GM21825 (cell line): Measurements from ENCODE around the gene KRT33A.
"Not testable (repeated sequence)": the region's sequence is repeated elsewhere in the genome, so short reads cannot be mapped to it uniquely, and the experiment has no call there.

ENCODE experiments used
- ATAC-seq: cut with Tn5 transposase; IDR thresholded peaks from one replicate; pipeline ENCODE4 v1.9.1; 2021; ENCODE audit warnings: mild to moderate bottlenecking, moderate library complexity; ENCODE audit not compliant: unreplicated experiment

The KRT33A gene

DNA sequence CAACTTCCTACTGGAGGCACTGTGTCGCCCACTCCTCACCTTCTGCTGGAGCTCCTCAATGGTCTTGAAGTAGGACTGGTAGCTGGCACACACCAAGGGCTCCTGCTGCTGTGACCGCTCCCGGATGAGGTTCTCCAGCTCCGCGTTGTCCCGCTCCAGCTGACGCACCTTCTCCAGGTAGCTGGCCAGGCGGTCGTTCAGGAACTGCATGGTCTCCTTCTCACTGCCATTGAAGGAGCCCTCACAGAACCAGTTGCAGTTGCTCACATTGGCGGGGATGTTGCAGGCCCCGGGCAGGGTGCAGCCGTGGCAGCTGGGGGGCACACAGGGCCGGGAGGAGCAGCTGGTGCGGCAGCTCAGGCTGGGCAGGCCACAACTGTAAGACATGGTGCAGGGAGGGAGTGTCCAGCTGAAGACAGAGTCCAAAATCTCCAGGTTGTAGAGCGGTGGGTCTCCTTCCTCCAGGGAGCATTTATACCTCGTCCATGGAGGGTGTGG lies at the start of gene KRT33A:
TSS of gene KRT33A (minus strand) at position 448 of the 498 bp plus-strand sequence. CDS start at position 387, 61 bp downstream.
- ATAC-seq = not testable (repeated sequence)

DNA sequence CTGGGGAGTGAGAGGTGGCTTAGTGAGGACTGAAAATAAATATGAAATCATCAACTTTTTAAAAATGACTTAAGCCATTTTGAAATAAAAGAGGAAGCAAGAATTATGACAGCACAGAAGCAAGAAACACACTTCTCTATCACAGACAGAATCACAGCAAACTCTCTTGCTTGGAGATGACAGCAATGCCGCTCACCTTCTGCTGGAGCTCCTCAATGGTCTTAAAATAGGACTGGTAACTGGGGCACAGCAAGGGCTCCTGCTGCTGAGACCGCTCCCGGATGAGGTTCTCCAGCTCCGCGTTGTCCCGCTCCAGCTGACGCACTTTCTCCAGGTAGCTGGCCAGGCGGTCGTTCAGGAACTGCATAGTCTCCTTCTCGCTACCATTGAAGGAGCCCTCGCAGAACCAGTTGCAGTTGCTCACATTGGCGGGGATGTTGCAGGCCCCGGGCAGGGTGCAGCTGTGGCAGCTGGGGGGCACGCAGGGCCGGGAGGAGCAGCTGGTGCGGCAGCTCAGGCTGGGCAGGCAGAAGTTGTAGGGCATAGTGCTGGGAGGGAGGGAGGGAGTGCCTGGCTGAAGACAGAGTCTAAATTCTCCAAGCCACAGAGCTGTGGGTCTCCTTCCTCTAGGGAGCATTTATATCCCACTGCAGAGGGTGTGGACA lies 46.5 kb upstream of the KRT33A start, which contains the start of gene KRT31:
TSS of gene KRT31 (minus strand) at position 613 of the 665 bp plus-strand sequence. CDS start at position 544, 69 bp downstream.
- no peak for ATAC-seq

GRCh38 chr17:41396340-41396739 lies 45.7 kb upstream of the KRT33A start:
- ATAC-seq = no peak

- ATAC-seq = no peak
These were observed 45.0 kb upstream of the KRT33A start for GRCh38 chr17:41395611-41396010.

DNA sequence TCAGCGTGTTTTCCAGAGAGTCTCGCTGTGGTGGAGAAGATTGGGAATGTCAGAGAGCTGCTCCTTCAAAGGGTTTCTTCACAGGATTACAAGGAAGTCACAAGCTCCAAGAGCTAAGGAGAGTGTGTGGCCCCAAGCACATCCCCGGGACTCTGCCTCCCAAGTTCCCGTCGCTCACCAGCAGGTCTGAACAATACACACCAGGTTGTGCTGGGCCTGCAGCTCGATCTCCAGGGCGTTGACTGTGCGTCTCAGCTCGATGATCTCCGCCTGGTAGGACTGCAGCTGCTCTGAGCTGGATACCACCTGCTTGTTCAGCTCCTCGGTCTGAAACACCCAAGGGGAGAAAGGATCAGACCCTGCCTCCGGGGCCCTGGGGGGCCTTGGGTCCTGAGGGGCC lies 44.4 kb upstream of the KRT33A start:
- ATAC-seq = not testable (repeated sequence)

DNA sequence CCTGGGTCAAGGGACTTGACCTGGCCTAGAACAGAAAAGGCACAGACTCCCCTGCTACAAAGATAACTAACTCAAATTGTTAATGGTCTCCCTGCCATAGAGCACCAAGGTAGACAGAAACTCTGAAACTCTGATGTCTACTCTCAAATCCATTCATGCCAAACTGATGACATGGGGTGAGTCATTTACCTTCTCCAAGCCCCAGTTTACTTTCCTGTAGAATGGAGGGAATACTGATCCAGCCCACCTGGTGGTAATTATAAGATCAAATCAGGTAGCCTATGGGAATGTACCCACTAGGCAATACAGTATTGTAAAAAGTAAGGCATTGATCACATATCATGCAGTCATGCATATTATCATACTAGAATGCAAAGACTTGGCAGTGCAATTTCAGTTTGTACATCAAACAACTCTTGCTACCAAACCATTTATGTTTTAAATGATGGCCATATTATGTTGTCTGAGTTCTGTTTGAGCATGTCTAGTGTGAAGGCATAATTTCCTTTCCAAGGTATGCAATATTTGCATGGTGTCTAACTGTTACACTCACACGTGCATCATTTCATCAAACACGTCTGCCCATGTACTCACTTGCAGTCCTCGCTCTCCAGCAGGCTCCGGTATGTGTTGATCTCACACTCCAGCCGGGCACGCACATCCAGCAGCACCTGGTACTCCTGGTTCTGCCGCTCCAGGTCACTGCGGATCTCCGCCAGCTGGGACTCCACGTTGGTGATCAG lies 43.8 kb upstream of the KRT33A start:
- no peak for ATAC-seq

DNA sequence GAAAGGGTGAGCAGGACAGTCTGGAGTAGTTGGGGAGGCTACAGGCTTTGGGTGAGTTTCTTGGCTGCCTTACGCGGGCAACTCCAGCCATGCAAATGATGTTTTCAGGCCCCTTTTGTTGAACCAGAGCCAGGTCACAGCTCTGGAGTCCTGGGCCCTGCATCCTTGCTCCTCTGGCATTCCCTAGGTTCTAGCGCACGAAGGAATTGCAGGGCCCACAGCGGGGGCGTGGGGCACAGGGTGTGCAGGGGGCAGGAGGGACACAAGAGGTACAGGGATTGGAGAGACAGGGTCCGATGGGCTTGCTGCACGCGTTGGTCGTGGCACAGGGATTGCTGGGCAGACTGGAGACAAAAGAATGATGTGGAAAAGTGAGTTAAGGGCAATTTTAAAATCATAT lies 43.2 kb upstream of the KRT33A start:
- no peak for ATAC-seq

DNA sequence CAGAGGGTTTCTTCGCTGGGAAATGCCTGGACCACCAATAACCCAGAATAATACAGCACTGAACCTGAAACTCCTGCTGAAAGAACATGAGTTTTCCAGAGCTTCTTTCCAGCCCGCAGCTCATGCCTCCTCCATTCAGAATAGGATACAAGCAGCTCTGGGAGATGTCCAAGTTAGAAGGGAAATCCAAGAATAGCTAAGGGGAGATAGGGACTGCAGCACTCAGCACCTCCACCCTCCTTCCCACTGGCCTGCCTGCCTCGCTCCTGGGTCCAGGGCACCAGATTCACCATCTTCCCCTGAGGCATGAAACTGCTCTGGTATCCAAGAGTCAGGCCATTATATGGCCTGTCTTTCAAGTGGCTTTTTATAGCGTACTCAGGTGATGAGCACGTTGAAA lies 42.7 kb upstream of the KRT33A start:
- ATAC-seq = no peak

DNA sequence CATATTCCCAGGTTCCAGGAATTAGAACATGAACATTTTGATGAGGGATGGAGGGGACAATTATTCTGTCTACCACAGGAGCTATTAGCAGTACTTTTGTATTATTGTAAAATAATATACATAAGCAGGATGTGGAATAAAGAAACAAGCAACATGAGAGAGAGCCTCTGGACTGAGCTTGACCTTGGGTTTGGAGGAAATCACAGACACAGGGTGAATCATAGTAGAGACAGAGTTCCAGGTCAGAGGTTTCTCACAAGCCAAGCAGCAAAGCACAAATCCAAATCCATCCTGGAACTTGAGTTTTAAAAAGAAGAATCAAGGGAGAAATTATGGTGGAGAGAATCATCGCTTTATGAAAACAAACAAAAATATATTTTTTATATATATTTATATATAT lies 41.6 kb upstream of the KRT33A start:
- ATAC-seq = no peak

- no peak for ATAC-seq
These were observed 40.9 kb upstream of the KRT33A start for GRCh38 chr17:41391535-41391934.

DNA sequence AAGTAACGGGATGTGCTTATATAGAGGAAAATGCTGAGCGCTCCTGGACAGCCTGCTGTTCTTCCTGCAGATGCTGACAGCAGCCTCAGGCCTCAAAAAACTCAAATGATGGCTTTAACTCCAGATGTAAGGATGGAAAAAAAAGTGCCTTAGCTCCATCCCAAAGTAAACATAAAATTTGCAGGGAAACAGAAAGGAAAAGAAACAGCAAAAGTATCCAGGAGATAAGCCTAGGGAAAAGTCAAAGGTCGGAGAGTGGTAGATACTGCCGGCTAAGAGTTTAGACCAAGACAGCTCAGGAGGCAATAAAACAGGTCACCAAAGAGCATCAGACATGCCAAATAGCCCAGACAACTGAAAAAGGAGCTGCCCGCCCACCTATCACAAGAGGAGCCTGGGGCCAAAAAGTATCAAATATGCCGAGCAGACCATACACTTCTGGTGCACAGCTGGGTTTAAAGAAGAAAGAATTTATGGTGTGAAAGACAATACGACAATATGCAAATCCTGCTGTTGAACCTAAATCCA lies 39.8 kb upstream of the KRT33A start:
- no peak for ATAC-seq

DNA sequence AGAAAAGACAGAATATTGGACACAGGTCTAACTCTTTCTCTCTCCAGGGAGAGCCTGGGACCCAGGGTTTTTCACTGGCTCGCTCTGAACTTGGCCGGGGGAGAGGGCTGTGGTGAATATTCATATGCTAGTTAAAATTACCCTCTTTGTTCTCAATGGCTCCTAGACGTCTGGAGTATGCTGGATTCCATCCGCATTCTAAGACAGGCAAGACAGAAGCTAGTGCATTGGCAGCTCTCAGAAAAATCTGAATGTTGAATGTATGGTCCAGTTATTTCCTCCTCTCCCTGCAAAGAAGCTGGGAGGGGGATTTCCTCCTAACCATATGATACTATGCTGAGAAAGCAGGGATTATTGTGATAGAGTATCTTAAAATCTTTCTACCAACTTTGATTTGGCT lies 37.0 kb upstream of the KRT33A start:
- no peak for ATAC-seq

- no peak for ATAC-seq
These were observed 35.6 kb upstream of the KRT33A start for GRCh38 chr17:41386227-41386626.

- no peak for ATAC-seq
These were observed 33.1 kb upstream of the KRT33A start for GRCh38 chr17:41383690-41384089.

GRCh38 chr17:41382394-41382793 lies 31.8 kb upstream of the KRT33A start:
- ATAC-seq = no peak

DNA sequence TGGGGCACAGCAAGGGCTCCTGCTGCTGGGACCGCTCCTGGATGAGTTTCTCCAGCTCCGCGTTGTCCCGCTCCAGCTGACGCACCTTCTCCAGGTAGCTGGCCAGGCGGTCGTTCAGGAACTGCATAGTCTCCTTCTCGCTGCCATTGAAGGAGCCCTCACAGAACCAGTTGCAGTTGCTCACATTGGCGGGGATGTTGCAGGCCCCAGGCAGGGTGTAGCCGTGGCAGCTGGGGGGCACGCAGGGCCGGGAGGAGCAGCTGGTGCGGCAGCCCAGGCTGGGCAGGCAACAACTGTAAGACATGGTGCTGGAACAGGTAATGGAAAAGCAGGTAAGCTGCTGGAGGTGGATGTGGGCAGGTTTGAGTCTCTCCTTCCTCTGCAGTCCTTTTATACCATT lies 31.3 kb upstream of the KRT33A start, which contains the start of gene KRT34:
TSS of gene KRT34 (minus strand) at position 364 of the 400 bp plus-strand sequence. CDS start at position 304, 60 bp downstream.
- not testable (repeated sequence) for ATAC-seq

- not testable (repeated sequence) for ATAC-seq
These were observed 29.5 kb upstream of the KRT33A start for GRCh38 chr17:41380091-41380490.

GRCh38 chr17:41377546-41377945 lies 26.9 kb upstream of the KRT33A start:
- ATAC-seq = no peak

DNA sequence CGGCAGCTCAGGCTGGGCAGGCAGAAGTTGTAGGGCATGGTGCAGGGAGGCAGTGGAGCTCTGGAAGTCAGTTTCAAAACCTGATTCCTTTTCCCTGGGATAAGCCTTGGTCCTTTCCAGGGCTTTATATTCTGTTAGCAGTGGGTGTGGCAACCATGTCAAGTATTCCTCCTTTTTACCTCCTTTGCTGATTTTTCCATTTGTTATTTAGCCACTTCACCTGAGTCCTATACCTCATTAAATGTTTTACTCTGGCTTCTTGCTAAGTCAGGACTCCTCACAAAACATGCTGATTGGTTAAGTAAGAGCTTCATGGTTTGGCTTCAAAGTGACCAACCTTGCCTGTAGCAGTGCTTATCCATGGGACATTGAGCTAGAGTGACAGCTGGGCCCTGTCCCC lies 19.1 kb upstream of the KRT33A start, which contains the start of gene KRT33B:
TSS of gene KRT33B (minus strand) at position 101 of the 400 bp plus-strand sequence. CDS start at position 38, 63 bp downstream.
- no peak for ATAC-seq

DNA sequence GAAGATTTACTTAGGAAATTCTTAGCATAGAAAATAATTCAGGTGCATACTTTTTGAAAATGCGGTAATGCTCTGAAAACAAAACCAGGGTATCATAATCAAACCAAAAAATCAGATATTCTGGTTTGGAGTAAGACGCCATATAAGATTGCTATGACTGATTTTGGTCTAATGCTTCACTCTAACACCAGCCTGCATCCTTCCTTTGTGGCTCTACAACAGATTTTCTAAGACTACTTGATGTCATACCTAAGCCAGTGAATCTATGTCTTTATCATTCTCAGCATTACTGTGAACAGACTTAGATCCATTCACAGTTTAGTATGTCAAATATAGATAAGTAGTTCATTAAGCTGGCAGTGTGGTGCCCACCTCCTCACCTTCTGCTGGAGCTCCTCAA lies 18.4 kb upstream of the KRT33A start:
- ATAC-seq = no peak

DNA sequence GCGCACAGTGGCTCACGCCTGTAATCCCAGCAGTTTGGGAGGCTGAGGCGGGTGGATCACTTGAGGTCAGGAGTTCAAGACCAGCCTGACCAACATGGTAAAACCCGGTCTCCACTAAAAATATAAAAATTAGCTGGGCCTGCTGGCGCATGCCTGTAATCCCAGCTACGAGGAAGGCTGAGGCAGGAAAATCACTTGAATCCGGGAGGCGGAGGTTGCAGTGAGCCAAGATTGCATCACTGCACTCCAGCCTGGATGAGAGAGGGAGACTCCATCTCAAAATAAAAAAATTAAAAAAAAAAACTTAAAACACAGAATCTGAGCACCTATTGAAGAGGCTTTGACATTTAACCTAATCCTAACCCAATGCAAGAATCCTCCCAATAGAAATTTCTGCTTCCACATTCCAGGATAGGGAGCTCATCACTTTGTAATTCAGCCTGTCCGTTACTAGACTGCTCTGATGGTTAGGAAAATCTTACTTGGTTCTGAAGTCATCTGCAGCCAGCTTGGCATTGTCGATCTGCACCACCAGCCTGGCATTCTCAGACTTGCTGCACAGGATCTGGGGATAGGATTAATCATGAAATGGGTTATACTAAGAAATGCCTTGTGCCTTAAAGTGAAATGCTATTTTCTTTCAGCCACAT lies 16.9 kb upstream of the KRT33A start:
- no peak for ATAC-seq
